Endothelial cell of umbilical vein (primary cell): ENCODE measurements around the gene HECTD1. TPM values are rescaled to one million over a fixed set of nuclear protein-coding genes. Genes with fewer than 3 reads are reported as not detected.

Experiments used
- BruUV-seq: library from RNA; stranded (reverse); fragments of 400-500 nt; replicated peaks from 2 replicates; lab custom pipeline; 2021; lab: Mats Ljungman, UMichigan
- CTCF ChIA-PET: fragments of 300-600, 350-600 bp; sonication (Branson Sonifier 250); formaldehyde crosslinking; loops from one replicate; lab custom pipeline; 2021; ENCODE audit warnings: antibody characterized with exemption, inconsistent platforms; lab: Charles Lee
- POLR2A ChIA-PET: fragments of 300-600, 350-600 bp; sonication (Branson Sonifier 250); formaldehyde crosslinking; loops from one replicate; lab custom pipeline; 2021; ENCODE audit warnings: antibody characterized with exemption, inconsistent platforms; lab: Charles Lee
- DNase-seq: peaks from one replicate; pipeline ENCODE4 v3.0.0-alpha.2; 2011; ENCODE audit warnings: low read depth, low spot score
- FAIRE-seq: peaks from 2 replicates; lab custom pipeline; 2011; peaks lifted over from hg19 to GRCh38; lab: Jason Lieb, UNC
- H2AFZ ChIP-seq: 2 replicates; pipeline ENCODE4 v1.6.0; 2012; ENCODE audit warnings: low read depth, low read length, control low read depth, inconsistent platforms
- H3K27ac ChIP-seq: 2 replicates; pipeline ENCODE4 v1.5.1; 2011; ENCODE audit warnings: low read depth, mild to moderate bottlenecking, control low read depth, low read length, moderate library complexity; ENCODE audit not compliant: insufficient read depth
- H3K27me3 ChIP-seq, 2 experiments: 2 replicates each; pipeline versions ENCODE4 v1.6.0 to v1.6.1; 2011; ENCODE audit warnings: low read length in 2 of 2, mixed read lengths in 1 of 2; ENCODE audit not compliant: control insufficient read depth in 2 of 2, insufficient read depth in 2 of 2
- H3K36me3 ChIP-seq, 2 experiments: 2 replicates in 1 of 2; 3 replicates in 1 of 2; pipeline ENCODE4 v1.5.1; 2011; ENCODE audit warnings: low read length in 2 of 2, mild to moderate bottlenecking in 1 of 2, moderate library complexity in 1 of 2; ENCODE audit not compliant: control insufficient read depth in 2 of 2, insufficient read depth in 2 of 2; ENCODE audit errors: extremely low read depth in 1 of 2
- H3K4me1 ChIP-seq: 3 replicates; pipeline ENCODE4 v1.5.1; 2011; ENCODE audit warnings: mild to moderate bottlenecking, low read length; ENCODE audit not compliant: control insufficient read depth, insufficient read depth; ENCODE audit errors: extremely low read depth
- H3K4me2 ChIP-seq: 2 replicates; pipeline ENCODE4 v1.6.1; 2011; ENCODE audit warnings: low read length, control low read depth, mixed read lengths; ENCODE audit not compliant: insufficient read depth
- H3K4me3 ChIP-seq, 3 experiments: fragments of 200-600 bp in 1 of 3; sonication (generic), shearing (Covaris generic) in 1 of 3; replicated peaks in 1 of 3; 2 replicates each; pipeline ENCODE4 v1.5.1; 2011 to 2016; ENCODE audit warnings: control low read depth in 3 of 3, low read length in 3 of 3, mild to moderate bottlenecking in 2 of 3, inconsistent platforms in 1 of 3, low read depth in 1 of 3, moderate library complexity in 1 of 3; ENCODE audit not compliant: insufficient read depth in 1 of 3
- H3K79me2 ChIP-seq: 2 replicates; pipeline ENCODE4 v1.6.0; 2012; ENCODE audit warnings: low read length, inconsistent platforms; ENCODE audit not compliant: control insufficient read depth, insufficient read depth
- H3K9ac ChIP-seq: replicated peaks from 2 replicates; pipeline ENCODE3; 2011; ENCODE audit warnings: low read length, control low read depth; ENCODE audit not compliant: insufficient read depth; ENCODE audit errors: extremely low read depth
- H3K9me1 ChIP-seq: replicated peaks from 3 replicates; pipeline ENCODE4 v1.6.0; 2011; ENCODE audit warnings: mild to moderate bottlenecking, low read length; ENCODE audit not compliant: control insufficient read depth, insufficient read depth; ENCODE audit errors: extremely low read depth
- H3K9me3 ChIP-seq: replicated peaks from 2 replicates; pipeline ENCODE4 v1.5.1; 2012; ENCODE audit warnings: low read length, inconsistent platforms; ENCODE audit not compliant: control insufficient read depth, insufficient read depth
- H4K20me1 ChIP-seq: replicated peaks from 2 replicates; pipeline ENCODE3; 2011; ENCODE audit warnings: mild to moderate bottlenecking, low read length; ENCODE audit not compliant: control insufficient read depth, insufficient read depth; ENCODE audit errors: extremely low read depth
- EZH2 ChIP-seq: IDR thresholded peaks from 2 replicates; pipeline ENCODE4 v1.6.1; 2012; ENCODE audit warnings: borderline replicate concordance, low read depth, mild to moderate bottlenecking, moderate library complexity, low read length, inconsistent platforms; ENCODE audit not compliant: severe bottlenecking
- FOS ChIP-seq: IDR thresholded peaks from 2 replicates; pipeline ENCODE4 v1.6.1; 2011; ENCODE audit warnings: mild to moderate bottlenecking, low read length, moderate library complexity, borderline replicate concordance; ENCODE audit not compliant: insufficient read depth
- GATA2 ChIP-seq: IDR thresholded peaks from 2 replicates; pipeline ENCODE4 v1.7.0; 2011; ENCODE audit warnings: low read depth, mild to moderate bottlenecking, moderate library complexity, mixed read lengths, low read length; ENCODE audit not compliant: insufficient read length, insufficient read depth
- JUN ChIP-seq: IDR thresholded peaks from 2 replicates; pipeline ENCODE4 v1.6.1; 2011; ENCODE audit warnings: borderline replicate concordance, low read depth; ENCODE audit not compliant: insufficient read length, insufficient read depth
- MYC ChIP-seq: IDR thresholded peaks from one replicate; pipeline ENCODE4 v1.6.1; 2011; ENCODE audit warnings: mild to moderate bottlenecking, low read depth, low read length
- POLR2A ChIP-seq: IDR thresholded peaks from 2 replicates; pipeline ENCODE4 v1.6.1; 2012; ENCODE audit warnings: low read depth, mild to moderate bottlenecking, control low read depth, low read length
- POLR2AphosphoS5 ChIP-seq: IDR thresholded peaks from 2 replicates; pipeline ENCODE4 v1.6.1; 2012; ENCODE audit warnings: low read depth, mild to moderate bottlenecking, control low read depth, low read length, moderate library complexity; ENCODE audit not compliant: insufficient read depth
- dilution Hi-C: fragments of 300-500 bp; cut with MboI; formaldehyde crosslinking; loops from one replicate; pipeline ENCODE4 v1.15.0; 2019; ENCODE audit warnings: low sequenced_read_pairs; ENCODE audit not compliant: extremely low pct_ligation_motif_present
- intact Hi-C: fragments of 100-400 bp; cut with micrococcal nuclease; formaldehyde crosslinking; loops from one replicate; pipeline ENCODE4 v1.10.0; 2022
- polyA plus RNA-seq, 4 experiments: library from polyadenylated mRNA; depleted of rRNA in 3 of 4; stranded (reverse) in 3 of 4; unstranded in 1 of 4; fragments of >200 nt; gene quantifications; 2 replicates each; pipeline versions ENCODE4 v1.2.1 to v1.2.3, GENCODE V29; 2011 to 2012; ENCODE audit warnings: missing spikeins in 1 of 4
- total RNA-seq: library from RNA; stranded (reverse); gene quantifications from 2 replicates; pipeline ENCODE4 v1.2.3, GENCODE V29; 2021
- TF ChIP-seq, protein P1 (sequence below), 2 donors: IDR thresholded peaks; 1 replicate in 1 of 2; 2 replicates in 1 of 2; pipeline ENCODE4 v1.5.1; 2011; ENCODE audit warnings: low read length in 2 of 2, mild to moderate bottlenecking in 2 of 2, moderate library complexity in 2 of 2, control low read depth in 1 of 2, inconsistent platforms in 1 of 2, low read depth in 1 of 2; ENCODE audit not compliant: insufficient read depth in 1 of 2; ENCODE audit errors: extremely low read depth in 1 of 2
- TF ChIP-seq, protein P2 (sequence below): IDR thresholded peaks from 2 replicates; pipeline ENCODE4 v1.6.1; 2011; ENCODE audit not compliant: insufficient read depth, insufficient read length

HECTD1 gene
- total and polyA plus RNA-seq, 2 donors (not counting 3 experiments of a cell fraction or from before 2014, with no cell fraction given): 67.9 to 181 TPM

DNA sequence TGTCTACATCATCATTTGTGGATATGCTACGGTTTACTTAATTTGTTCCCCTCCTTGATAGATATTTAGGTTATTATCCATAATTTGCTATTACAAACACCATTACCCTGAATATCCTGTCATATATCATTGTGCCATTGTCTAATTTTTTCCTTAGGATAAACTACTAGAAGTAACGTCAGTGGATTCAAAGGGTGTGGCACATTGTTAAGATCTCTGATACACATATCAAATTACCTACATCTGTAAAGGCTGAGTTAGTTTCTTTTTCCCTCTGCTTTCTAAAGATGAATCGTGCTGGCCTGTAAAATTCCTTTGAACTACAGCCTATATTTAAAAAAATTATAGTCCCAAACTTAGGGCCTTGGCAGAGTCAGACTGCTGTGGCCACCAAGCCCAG, 127.5 kb downstream of the HECTD1 start:
- no peaks in the 10 kb centered on the region for H3K9me1 ChIP-seq
- ChIA-PET CTCF (interaction anchor here (0.9 kb wide), 1 partner anchor 99 kb away, joined by 3 read pairs; no protein-coding TSS in a partner anchor), POLR2A (no interaction called here)
- dilution Hi-C loops: no loop called here
- no peaks in the 10 kb centered on the region for H4K20me1 ChIP-seq
- H3K4me1 ChIP-seq: no peaks in the 10 kb centered on the region
- intact Hi-C loops: loop anchor here (10.0 kb wide), 1 partner anchor 425 kb away; no protein-coding TSS in a partner anchor
- H3K36me3 ChIP-seq: no peaks in the 10 kb centered on the region
- H3K27me3 ChIP-seq: no peaks in the 10 kb centered on the region
- H3K4me3 ChIP-seq: no peak overlapping the region
- DNase-seq (no peak), FAIRE-seq (no peak)
- no TSS peak for BruUV-seq
- H3K9ac ChIP-seq: no peak overlapping the region
- TF ChIP-seq FOS: no peak
- TF ChIP-seq, protein P1, sequence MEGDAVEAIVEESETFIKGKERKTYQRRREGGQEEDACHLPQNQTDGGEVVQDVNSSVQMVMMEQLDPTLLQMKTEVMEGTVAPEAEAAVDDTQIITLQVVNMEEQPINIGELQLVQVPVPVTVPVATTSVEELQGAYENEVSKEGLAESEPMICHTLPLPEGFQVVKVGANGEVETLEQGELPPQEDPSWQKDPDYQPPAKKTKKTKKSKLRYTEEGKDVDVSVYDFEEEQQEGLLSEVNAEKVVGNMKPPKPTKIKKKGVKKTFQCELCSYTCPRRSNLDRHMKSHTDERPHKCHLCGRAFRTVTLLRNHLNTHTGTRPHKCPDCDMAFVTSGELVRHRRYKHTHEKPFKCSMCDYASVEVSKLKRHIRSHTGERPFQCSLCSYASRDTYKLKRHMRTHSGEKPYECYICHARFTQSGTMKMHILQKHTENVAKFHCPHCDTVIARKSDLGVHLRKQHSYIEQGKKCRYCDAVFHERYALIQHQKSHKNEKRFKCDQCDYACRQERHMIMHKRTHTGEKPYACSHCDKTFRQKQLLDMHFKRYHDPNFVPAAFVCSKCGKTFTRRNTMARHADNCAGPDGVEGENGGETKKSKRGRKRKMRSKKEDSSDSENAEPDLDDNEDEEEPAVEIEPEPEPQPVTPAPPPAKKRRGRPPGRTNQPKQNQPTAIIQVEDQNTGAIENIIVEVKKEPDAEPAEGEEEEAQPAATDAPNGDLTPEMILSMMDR (IDR thresholded peaks at IDR 0.05; ENCODE audit: extremely low read depth in 1 of 2, insufficient read depth in 1 of 2, low read depth in 1 of 2, low read length in 2 of 2): no peak
- no peak for TF ChIP-seq GATA2
- no peak for TF ChIP-seq POLR2A
- TF ChIP-seq POLR2AphosphoS5: no peak
- TF ChIP-seq, protein P2, sequence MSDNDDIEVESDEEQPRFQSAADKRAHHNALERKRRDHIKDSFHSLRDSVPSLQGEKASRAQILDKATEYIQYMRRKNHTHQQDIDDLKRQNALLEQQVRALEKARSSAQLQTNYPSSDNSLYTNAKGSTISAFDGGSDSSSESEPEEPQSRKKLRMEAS: no peak
- TF ChIP-seq MYC: no peak
- TF ChIP-seq JUN: no peak
- no peak for TF ChIP-seq EZH2
- H3K27ac ChIP-seq: no peak overlapping the region
- H3K9me3 ChIP-seq: no peaks in the 10 kb centered on the region
- H3K79me2 ChIP-seq: no peaks in the 10 kb centered on the region
- no peak overlapping the region for H2AFZ ChIP-seq
- no peak overlapping the region for H3K4me2 ChIP-seq
